Activated CD4-positive, alpha-beta T cell treated with anti-CD3 and anti-CD28 coated beads, Interleukin-2, amount 10 ng/mL, durations not matched to agents 7 days and 5 days (primary cell): ENCODE measurements around the gene MEIOSIN. TPM values are rescaled to one million over a fixed set of nuclear protein-coding genes. Genes with fewer than 3 reads are reported as not detected.
A peak's percentile ranks its signal among the peaks of the same experiment; 100 is the strongest.

Experiments
- CTCF ChIA-PET: fragments of 350-600 bp; sonication (Branson Sonifier 250); formaldehyde crosslinking; loops from one replicate; lab custom pipeline; 2021; ENCODE audit warnings: antibody characterized with exemption; lab: Charles Lee
- POLR2A ChIA-PET: fragments of 350-600 bp; sonication (Branson Sonifier 250); formaldehyde crosslinking; loops from one replicate; lab custom pipeline; 2021; ENCODE audit warnings: antibody characterized with exemption; lab: Charles Lee
- DNase-seq: peaks from one replicate; pipeline ENCODE4 v3.0.0-alpha.2; 2020
- H3K27ac Mint-ChIP-seq: one replicate; pipeline ENCODE4 v1.8.0; 2021; ENCODE audit warnings: mild to moderate bottlenecking, moderate library complexity, mixed read lengths
- H3K27me3 Mint-ChIP-seq: one replicate; pipeline ENCODE4 v1.8.0; 2021; ENCODE audit warnings: mixed read lengths
- H3K36me3 Mint-ChIP-seq: one replicate; pipeline ENCODE4 v1.8.0; 2021; ENCODE audit warnings: low read depth, mixed read lengths
- H3K4me1 Mint-ChIP-seq: one replicate; pipeline ENCODE4 v1.8.0; 2021; ENCODE audit warnings: mixed read lengths
- H3K4me3 Mint-ChIP-seq: one replicate; pipeline ENCODE4 v1.8.0; 2021; ENCODE audit warnings: mild to moderate bottlenecking, moderate library complexity, mixed read lengths
- H3K9me3 Mint-ChIP-seq: one replicate; pipeline ENCODE4 v1.8.0; 2021; ENCODE audit warnings: mixed read lengths
- total RNA-seq, 2 experiments: library from RNA; stranded (reverse); gene quantifications; one replicate each; pipeline ENCODE4 v1.2.3, GENCODE V29; 2021

MEIOSIN gene
- total RNA-seq, 2 experiments from 2014 or later: not detected

GRCh38 chr19:45768655-45768983, 35.4 kb downstream of the MEIOSIN start:
- POLR2A ChIA-PET: interaction anchor here (0.8 to 1.3 kb wide), 3 partner anchors 31 to 101 kb away, joined by 3 to 4 read pairs (median 4); partner anchors contain the start of gene GIPR
- Mint-ChIP-seq H3K4me3 (peak overlapping the region; percentile 75), H3K27ac (peak overlapping the region; percentile 41), H3K9me3 (no peaks in the 10 kb centered on the region), H3K36me3 (no peaks in the 10 kb centered on the region), H3K4me1 (peaks cover 21% of the 10 kb centered on the region), H3K27me3 (peaks cover 16% of the 10 kb centered on the region)
- CTCF ChIA-PET: interaction anchor here (0.8 to 3.2 kb wide), 15 partner anchors 9 to 135 kb away, joined by 3 to 45 read pairs (median 7); partner anchors contain the start of genes DMWD and FBXO46
- peak; percentile 27 for DNase-seq

- no peaks in the 10 kb centered on the region for H3K9me3 Mint-ChIP-seq
- H3K36me3 Mint-ChIP-seq: no peaks in the 10 kb centered on the region
- H3K27ac Mint-ChIP-seq: peak within 1 kb of the TSS; percentile 84
- peaks cover 16% of the 10 kb centered on the region for H3K27me3 Mint-ChIP-seq
- peaks cover 21% of the 10 kb centered on the region for H3K4me1 Mint-ChIP-seq
- ChIA-PET POLR2A (interaction anchor here (0.6 to 1.3 kb wide), 7 partner anchors 11 to 101 kb away, joined by 3 to 7 read pairs (median 4); partner anchors contain the start of genes DMWD and GIPR), CTCF (interaction anchor here (0.6 to 3.2 kb wide), 40 partner anchors 8 to 911 kb away, joined by 3 to 45 read pairs (median 5); partner anchors contain the start of genes DMPK, DMWD and FBXO46)
- H3K4me3 Mint-ChIP-seq: peak within 1 kb of the TSS; percentile 75
- DNase-seq: peak; percentile 95
These were observed 35.9 kb downstream of the MEIOSIN start, which contains the start of gene SIX5 for GRCh38 chr19:45768984-45769782. Gene SIX5, minus strand, starts transcription at chr19:45769252. Its CDS starts 408 bp downstream, at chr19:45768844.

- H3K4me1 Mint-ChIP-seq: peaks cover 21% of the 10 kb centered on the region
- POLR2A ChIA-PET: interaction anchor here (0.6 kb wide), 1 partner anchor 93 kb away, joined by 7 read pairs; no protein-coding TSS in a partner anchor
- H3K9me3 Mint-ChIP-seq: no peaks in the 10 kb centered on the region
- no peaks in the 10 kb centered on the region for H3K36me3 Mint-ChIP-seq
- H3K4me3 Mint-ChIP-seq: peak overlapping the region; percentile 75
- CTCF ChIA-PET: interaction anchor here (0.8 to 3.2 kb wide), 36 partner anchors 9 to 495 kb away, joined by 3 to 45 read pairs (median 5); partner anchors contain the start of genes DMPK and DMWD
- peaks cover 16% of the 10 kb centered on the region for H3K27me3 Mint-ChIP-seq
- peak overlapping the region; percentile 84 for H3K27ac Mint-ChIP-seq
- DNase-seq: peak; percentile 62
These were observed 36.6 kb downstream of the MEIOSIN start for GRCh38 chr19:45769821-45770191.

GRCh38 chr19:45770192-45771101, 37.2 kb downstream of the MEIOSIN start:
- H3K27ac Mint-ChIP-seq: peak overlapping the region; percentile 84
- CTCF ChIA-PET: interaction anchor here (0.6 to 3.2 kb wide), 37 partner anchors 8 to 494 kb away, joined by 3 to 45 read pairs (median 5); partner anchors contain the start of genes DMPK, DMWD, FBXO46 and IRF2BP1

DNA sequence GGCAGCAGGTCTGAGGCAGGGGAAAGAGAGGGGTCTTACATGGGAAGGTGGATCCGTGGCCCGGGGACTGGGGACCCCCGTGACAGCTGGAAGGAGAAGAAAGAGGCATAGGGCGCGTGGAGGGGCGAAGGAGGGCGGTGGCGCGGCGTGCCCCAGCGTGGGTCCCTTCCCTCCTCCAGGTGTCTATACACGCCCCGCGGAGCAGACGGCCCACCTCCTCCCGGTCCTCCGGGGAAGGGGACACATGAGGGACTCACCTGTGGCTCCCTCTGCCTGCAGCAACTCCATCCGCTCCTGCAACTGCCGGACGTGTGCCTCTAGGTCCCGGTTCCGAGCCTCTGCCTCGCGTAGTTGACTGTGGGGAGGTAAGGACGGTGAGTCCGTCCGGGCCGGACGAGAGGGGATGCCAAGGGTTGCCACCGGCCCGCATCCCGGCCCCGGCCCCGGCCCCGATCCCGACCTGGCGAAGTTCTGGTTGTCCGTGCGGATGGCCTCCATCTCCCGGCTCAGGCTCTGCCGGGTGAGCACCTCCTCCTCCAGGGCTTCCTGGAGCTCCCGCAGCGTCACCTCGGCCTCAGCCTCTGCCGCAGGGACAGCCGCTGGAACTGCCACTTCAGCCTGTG, 38.2 kb downstream of the MEIOSIN start:
- Mint-ChIP-seq H3K9me3 (no peaks in the 10 kb centered on the region), H3K27me3 (peaks cover 14% of the 10 kb centered on the region), H3K4me3 (no peak overlapping the region), H3K27ac (no peak overlapping the region), H3K4me1 (peaks cover 21% of the 10 kb centered on the region), H3K36me3 (no peaks in the 10 kb centered on the region)
- ChIA-PET POLR2A (interaction anchor here (0.5 kb wide), 1 partner anchor 846 kb away, joined by 3 read pairs; no protein-coding TSS in a partner anchor), CTCF (interaction anchor here (1.0 to 3.2 kb wide), 12 partner anchors 12 to 129 kb away, joined by 3 to 45 read pairs (median 6); partner anchors contain the start of genes DMPK, DMWD and IRF2BP1)
- no peak for DNase-seq

More at GRCh38 chr19:45770192-45771101, 37.2 kb downstream of the MEIOSIN start:
- Mint-ChIP-seq H3K27me3 (peaks cover 16% of the 10 kb centered on the region), H3K4me3 (peak overlapping the region; percentile 75), H3K36me3 (no peaks in the 10 kb centered on the region), H3K9me3 (no peaks in the 10 kb centered on the region), H3K4me1 (peaks cover 21% of the 10 kb centered on the region)
- DNase-seq: peak; percentile 89
- POLR2A ChIA-PET: interaction anchor here (0.6 kb wide), 1 partner anchor 594 kb away, joined by 3 read pairs; no protein-coding TSS in a partner anchor

DNA sequence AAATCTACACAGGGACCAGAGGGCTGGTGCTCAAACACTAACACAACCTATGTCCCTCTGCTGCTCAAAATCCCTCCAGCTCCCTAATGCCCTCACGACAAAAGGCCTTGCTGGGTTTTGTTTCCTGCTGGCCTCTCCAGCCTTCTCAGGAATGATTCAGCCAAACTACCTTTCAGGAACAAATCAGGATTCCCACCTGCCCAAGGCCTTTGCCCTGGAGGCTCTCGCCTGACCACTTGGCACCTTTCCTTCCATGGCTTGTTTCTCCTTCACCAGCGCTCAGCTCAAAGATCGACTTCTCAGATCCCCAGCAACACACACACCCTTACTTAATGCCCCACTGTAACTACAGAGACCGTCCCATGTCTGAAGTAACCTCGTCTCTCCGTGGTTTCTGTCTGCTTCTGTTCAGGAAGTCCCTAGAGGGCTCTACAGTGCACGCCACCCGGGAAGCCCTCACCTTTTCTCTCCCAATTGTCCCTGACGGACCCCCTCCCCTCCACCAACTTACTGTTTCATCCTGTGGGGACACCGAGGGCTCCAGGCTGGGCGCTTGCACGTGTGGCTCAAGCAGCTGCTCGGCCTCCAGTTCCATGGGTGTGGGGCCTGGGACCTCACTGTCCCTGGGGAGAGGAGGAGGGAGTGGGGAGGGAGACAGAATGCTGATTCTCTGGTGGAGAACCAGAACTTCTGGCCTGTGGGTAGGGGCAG, 39.0 kb downstream of the MEIOSIN start:
- ChIA-PET CTCF (interaction anchor here (1.0 to 1.4 kb wide), 3 partner anchors 18 to 88 kb away, joined by 3 read pairs; no protein-coding TSS in a partner anchor), POLR2A (no interaction called here)
- Mint-ChIP-seq H3K27me3 (peaks cover 12% of the 10 kb centered on the region), H3K36me3 (peaks cover 5% of the 10 kb centered on the region), H3K27ac (no peak overlapping the region), H3K4me1 (peaks cover 20% of the 10 kb centered on the region), H3K9me3 (no peaks in the 10 kb centered on the region), H3K4me3 (no peak overlapping the region)
- DNase-seq: no peak

DNA sequence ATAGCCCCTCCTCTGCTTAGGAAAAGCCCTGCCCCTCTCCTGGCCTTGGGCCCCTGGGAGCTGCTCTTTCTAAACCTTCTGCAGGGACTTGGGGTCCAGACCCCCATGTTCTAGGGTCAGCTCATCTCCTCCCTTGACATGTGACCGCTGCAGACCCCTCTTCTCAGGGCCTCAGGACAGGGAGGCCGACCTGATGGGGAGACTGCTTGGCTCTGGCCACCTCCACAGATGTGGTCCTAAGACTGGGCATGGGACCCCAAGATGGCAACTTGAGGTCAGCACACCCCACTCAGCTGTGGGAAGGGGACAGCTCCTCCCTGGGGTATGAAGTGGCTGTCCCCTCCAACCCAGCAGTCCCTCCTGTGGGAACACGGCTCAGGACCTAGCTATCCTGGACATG, 39.7 kb downstream of the MEIOSIN start:
- ChIA-PET CTCF (interaction anchor here (1.0 to 1.9 kb wide), 4 partner anchors 19 to 28 kb away, joined by 3 to 8 read pairs (median 3); partner anchors contain the start of gene DMWD), POLR2A (no interaction called here)
- Mint-ChIP-seq H3K4me1 (peaks cover 19% of the 10 kb centered on the region), H3K9me3 (no peaks in the 10 kb centered on the region), H3K27ac (no peak overlapping the region), H3K36me3 (peaks cover 5% of the 10 kb centered on the region), H3K4me3 (no peak overlapping the region), H3K27me3 (peaks cover 9% of the 10 kb centered on the region)
- DNase-seq: no peak

DNA sequence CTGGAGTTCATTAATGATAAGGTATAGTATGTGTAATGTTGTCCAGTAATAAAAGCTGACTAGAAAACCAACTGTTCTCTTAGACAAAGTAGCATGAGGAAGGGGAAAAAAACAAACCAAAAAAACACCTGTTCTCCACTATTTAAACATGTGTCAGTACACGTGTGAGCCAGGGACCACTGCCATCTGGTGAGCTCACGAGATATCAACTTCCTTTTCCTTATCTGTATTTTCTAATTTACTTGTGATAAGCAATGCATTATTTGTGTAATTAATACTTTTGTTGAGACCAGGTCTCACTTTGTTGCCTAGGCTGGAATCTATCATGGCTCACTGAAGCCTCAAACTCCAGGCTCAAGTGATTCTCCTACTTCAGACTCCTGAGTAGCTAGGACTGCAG, 40.1 kb downstream of the MEIOSIN start:
- ChIA-PET CTCF (interaction anchor here (1.0 to 1.9 kb wide), 2 partner anchors 19 to 26 kb away, joined by 3 to 8 read pairs; partner anchors contain the start of gene DMWD), POLR2A (no interaction called here)
- H3K9me3 Mint-ChIP-seq: no peaks in the 10 kb centered on the region
- DNase-seq: no peak
- peaks cover 5% of the 10 kb centered on the region for H3K36me3 Mint-ChIP-seq
- H3K27ac Mint-ChIP-seq: no peak overlapping the region
- H3K4me1 Mint-ChIP-seq: peaks cover 20% of the 10 kb centered on the region
- H3K27me3 Mint-ChIP-seq: peaks cover 9% of the 10 kb centered on the region
- no peak overlapping the region for H3K4me3 Mint-ChIP-seq

DNA sequence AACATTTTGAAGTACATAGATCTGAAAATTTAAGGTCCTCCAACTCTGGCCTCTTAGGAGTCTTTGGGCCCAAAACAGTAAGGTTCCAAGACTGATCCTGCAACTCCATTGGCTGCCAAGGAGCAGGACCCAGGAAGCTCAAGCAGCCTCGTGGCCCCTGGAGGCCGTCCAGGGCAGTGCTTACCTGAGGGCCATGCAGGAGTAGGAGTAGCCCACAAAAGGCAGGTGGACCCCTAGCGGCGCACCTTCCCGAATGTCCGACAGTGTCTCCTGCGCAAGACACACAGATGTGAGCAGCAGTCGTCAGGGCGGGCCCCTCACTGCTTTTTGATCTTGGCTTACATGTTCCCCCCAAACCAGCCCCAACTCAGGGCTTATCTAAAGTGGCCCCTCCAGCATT, 41.5 kb downstream of the MEIOSIN start:
- H3K9me3 Mint-ChIP-seq: no peaks in the 10 kb centered on the region
- peaks cover 12% of the 10 kb centered on the region for H3K27me3 Mint-ChIP-seq
- H3K27ac Mint-ChIP-seq: no peak overlapping the region
- H3K4me1 Mint-ChIP-seq: peaks cover 27% of the 10 kb centered on the region
- ChIA-PET POLR2A (no interaction called here), CTCF (interaction anchor here (1.4 to 1.9 kb wide), 2 partner anchors 17 to 23 kb away, joined by 3 to 8 read pairs; partner anchors contain the start of gene DMWD)
- peaks cover 9% of the 10 kb centered on the region for H3K36me3 Mint-ChIP-seq
- H3K4me3 Mint-ChIP-seq: no peak overlapping the region
- DNase-seq: no peak

DNA sequence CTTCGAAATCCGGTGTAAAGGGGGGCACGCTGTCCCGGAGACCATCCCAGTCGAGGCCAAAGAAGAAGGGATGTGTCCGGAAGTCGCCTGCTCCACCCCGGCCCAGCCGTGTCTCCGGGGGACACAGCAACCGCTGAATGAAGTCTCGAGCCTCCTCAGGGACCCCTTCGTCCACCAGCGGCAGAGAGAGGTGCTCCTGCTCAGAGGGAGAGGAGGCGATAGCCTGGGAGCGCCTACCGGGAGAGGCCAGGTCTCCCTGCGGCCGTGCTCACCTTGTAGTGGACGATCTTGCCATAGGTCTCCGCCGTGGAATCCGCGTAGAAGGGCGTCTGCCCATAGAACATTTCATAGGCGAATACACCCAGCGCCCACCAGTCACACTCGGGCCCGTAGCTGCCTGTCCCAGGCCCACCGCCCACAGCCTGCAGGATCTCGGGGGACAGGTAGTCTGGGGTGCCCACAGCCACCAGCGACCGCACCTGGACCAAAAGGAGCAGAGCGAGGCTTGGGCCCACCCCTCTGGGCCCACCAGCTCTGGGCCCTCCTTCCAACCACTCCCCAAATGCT, 44.2 kb downstream of the MEIOSIN start:
- Mint-ChIP-seq H3K4me1 (peaks cover 15% of the 10 kb centered on the region), H3K27me3 (peaks cover 16% of the 10 kb centered on the region), H3K4me3 (no peak overlapping the region), H3K36me3 (peaks cover 9% of the 10 kb centered on the region), H3K9me3 (no peaks in the 10 kb centered on the region), H3K27ac (no peak overlapping the region)
- no peak for DNase-seq
- POLR2A ChIA-PET: no interaction called here
- CTCF ChIA-PET: interaction anchor here (2.2 kb wide), 1 partner anchor 14 kb away, joined by 13 read pairs; the partner anchor contains the start of gene DMWD
